ENCODE results near the gene HYAL2.

The HYAL2 gene

DNA sequence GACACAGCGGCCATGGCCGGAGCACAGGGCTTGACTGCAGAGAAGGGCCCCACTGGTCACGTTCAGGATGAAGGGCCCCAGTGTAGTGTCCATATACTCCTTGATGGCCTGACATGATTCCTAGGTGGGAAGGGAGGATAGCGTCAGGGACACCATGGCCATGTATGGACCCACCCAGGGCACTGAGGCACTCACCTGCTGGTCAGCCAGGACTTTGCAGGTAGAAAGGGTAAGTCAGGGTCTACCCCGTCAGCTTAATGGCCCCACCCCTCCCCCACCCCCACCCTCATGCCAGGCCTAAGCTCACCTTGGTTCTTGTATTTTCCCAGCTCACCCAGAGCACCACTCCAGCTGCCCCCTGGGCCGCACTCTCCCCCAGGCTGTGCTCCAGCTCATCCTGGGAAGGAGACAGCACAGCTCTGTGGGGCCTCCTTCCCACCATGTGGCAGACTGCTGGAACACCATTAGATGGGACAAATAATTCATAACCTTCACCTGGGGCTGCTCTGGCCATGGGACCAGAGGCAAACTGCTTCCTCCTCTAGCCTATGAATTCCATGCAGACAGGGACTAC lies 21.8 kb downstream of the HYAL2 start:
- H2AFZ ChIP-seq (ENCODE audit: low read depth, low read length): no peak overlapping the region
- H3K27ac ChIP-seq (ENCODE audit: low read length): no peak overlapping the region
- no peak for DNase-seq
- no peak for ATAC-seq (ENCODE audit: insufficient read depth, low read depth)
- TF ChIP-seq, protein P1, sequence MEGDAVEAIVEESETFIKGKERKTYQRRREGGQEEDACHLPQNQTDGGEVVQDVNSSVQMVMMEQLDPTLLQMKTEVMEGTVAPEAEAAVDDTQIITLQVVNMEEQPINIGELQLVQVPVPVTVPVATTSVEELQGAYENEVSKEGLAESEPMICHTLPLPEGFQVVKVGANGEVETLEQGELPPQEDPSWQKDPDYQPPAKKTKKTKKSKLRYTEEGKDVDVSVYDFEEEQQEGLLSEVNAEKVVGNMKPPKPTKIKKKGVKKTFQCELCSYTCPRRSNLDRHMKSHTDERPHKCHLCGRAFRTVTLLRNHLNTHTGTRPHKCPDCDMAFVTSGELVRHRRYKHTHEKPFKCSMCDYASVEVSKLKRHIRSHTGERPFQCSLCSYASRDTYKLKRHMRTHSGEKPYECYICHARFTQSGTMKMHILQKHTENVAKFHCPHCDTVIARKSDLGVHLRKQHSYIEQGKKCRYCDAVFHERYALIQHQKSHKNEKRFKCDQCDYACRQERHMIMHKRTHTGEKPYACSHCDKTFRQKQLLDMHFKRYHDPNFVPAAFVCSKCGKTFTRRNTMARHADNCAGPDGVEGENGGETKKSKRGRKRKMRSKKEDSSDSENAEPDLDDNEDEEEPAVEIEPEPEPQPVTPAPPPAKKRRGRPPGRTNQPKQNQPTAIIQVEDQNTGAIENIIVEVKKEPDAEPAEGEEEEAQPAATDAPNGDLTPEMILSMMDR (IDR thresholded peaks at IDR 0.05; ENCODE audit: borderline replicate concordance, extremely low read depth, low read length, poor library complexity, severe bottlenecking): no peak
- TF ChIP-seq EZH2 (IDR thresholded peaks at IDR 0.05; ENCODE audit: borderline replicate concordance, low read depth, low read length, severe bottlenecking): no peak
- H3K4me1 ChIP-seq (ENCODE audit: insufficient read depth, low read length): peaks cover 28% of the 10 kb centered on the region
- no peak overlapping the region for H3K4me3 ChIP-seq (ENCODE audit: low read depth in 1 of 2, low read length in 2 of 2)
- no peaks in the 10 kb centered on the region for H3K27me3 ChIP-seq (ENCODE audit: insufficient read depth, low read length, poor library complexity)
- no peaks in the 10 kb centered on the region for H3K9me3 ChIP-seq (ENCODE audit: insufficient read depth, low read length, severe bottlenecking)
- peaks cover 7% of the 10 kb centered on the region; the same call in 1 of the 2 replicates for H3K79me2 ChIP-seq (ENCODE audit: insufficient read depth, low read length)
- H3K36me3 ChIP-seq (ENCODE audit: insufficient read depth, low read length): peaks cover 6% of the 10 kb centered on the region; the same call in 1 of the 2 replicates
- H3K4me2 ChIP-seq (ENCODE audit: insufficient read depth, low read length): peak overlapping the region; percentile 100
- H4K20me1 ChIP-seq (ENCODE audit: insufficient read depth, low read length): peaks cover 3% of the 10 kb centered on the region; the same call in 1 of the 2 replicates
- H3K9ac ChIP-seq (ENCODE audit: low read depth, low read length): peak overlapping the region; percentile 92; the same call in 1 of the 2 replicates

DNA sequence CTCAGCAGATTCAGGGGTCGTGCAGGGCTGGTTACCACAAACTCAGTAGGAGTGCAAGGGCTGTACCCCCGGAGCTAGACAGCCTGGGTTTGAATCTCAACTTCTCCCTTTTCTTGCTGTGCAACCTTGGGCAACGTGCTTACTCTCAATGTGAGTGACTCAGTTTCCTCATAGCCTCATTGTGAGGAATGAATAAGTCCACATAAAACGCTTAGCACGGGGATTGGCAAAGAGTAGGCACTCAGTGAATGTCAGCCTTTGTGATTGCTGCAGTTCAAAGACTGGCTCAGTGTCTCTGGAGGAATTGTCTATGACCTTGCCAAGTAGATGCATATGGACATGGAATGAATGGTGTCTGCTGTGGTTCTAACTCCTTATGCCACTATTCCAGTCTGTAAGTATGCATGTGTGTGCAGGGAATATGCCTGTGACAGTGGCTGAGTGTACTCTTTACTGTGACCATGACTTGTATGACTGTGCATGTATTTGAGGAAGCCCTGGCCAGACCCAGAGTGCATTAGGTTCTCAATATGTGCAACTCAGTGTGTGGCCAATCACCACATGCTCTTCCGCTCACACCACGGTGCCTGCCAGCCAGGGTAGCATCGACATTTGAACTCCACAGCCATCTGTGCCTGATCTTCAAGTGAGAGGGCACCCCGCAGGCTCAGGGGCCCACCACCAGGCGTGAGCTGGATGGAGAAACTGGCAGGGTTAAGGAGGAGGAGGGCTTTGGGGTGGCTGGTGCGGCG lies 22.4 kb downstream of the HYAL2 start:
- TF ChIP-seq EZH2 (IDR thresholded peaks at IDR 0.05; ENCODE audit: borderline replicate concordance, low read depth, low read length, severe bottlenecking): no peak
- TF ChIP-seq, protein P1 (IDR thresholded peaks at IDR 0.05; ENCODE audit: borderline replicate concordance, extremely low read depth, low read length, poor library complexity, severe bottlenecking): no peak
- Histone ChIP-seq H3K27ac (ENCODE audit: low read length) (peak overlapping the region; percentile 83), H3K4me2 (ENCODE audit: insufficient read depth, low read length) (peak overlapping the region; percentile 100), H3K4me1 (ENCODE audit: insufficient read depth, low read length) (peaks cover 28% of the 10 kb centered on the region), H3K79me2 (ENCODE audit: insufficient read depth, low read length) (peaks cover 7% of the 10 kb centered on the region; the same call in 1 of the 2 replicates), H3K27me3 (ENCODE audit: insufficient read depth, low read length, poor library complexity) (no peaks in the 10 kb centered on the region), H3K9me3 (ENCODE audit: insufficient read depth, low read length, severe bottlenecking) (no peaks in the 10 kb centered on the region), H3K9ac (ENCODE audit: low read depth, low read length) (peak overlapping the region; percentile 92), H3K4me3 (ENCODE audit: low read depth in 1 of 2, low read length in 2 of 2) (peak overlapping the region; percentile 33 to 82; a peak in 3 of 4 replicates), H3K36me3 (ENCODE audit: insufficient read depth, low read length) (peaks cover 6% of the 10 kb centered on the region; the same call in 1 of the 2 replicates), H4K20me1 (ENCODE audit: insufficient read depth, low read length) (peaks cover 3% of the 10 kb centered on the region; the same call in 1 of the 2 replicates), H2AFZ (ENCODE audit: low read depth, low read length) (peak overlapping the region; percentile 91)
- no peak for ATAC-seq (ENCODE audit: insufficient read depth, low read depth)
- no peak for DNase-seq

DNA sequence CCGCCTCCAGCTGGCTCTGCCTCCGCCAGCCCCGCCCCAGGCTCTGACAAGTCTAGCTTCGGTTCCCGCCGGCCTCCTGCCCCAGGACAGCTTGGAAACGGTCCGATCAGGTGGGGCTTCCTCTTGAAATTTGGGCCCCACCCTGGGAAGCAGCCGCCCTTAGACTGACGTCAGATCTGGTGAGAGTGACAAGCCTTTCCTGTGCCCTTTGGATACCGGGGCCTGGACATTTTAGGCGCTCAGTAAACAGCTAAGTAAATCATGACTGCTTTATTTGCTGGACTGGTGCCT lies 23.0 kb downstream of the HYAL2 start:
- Histone ChIP-seq H3K4me1 (ENCODE audit: insufficient read depth, low read length) (peaks cover 28% of the 10 kb centered on the region), H3K9ac (ENCODE audit: low read depth, low read length) (peak overlapping the region; percentile 92), H4K20me1 (ENCODE audit: insufficient read depth, low read length) (peaks cover 3% of the 10 kb centered on the region; the same call in 1 of the 2 replicates), H2AFZ (ENCODE audit: low read depth, low read length) (peak overlapping the region; percentile 91), H3K36me3 (ENCODE audit: insufficient read depth, low read length) (peaks cover 6% of the 10 kb centered on the region; the same call in 1 of the 2 replicates), H3K9me3 (ENCODE audit: insufficient read depth, low read length, severe bottlenecking) (no peaks in the 10 kb centered on the region), H3K79me2 (ENCODE audit: insufficient read depth, low read length) (peaks cover 7% of the 10 kb centered on the region; the same call in 1 of the 2 replicates), H3K4me3 (ENCODE audit: low read depth in 1 of 2, low read length in 2 of 2) (peak overlapping the region; percentile 33 to 82; a peak in 3 of 4 replicates), H3K27me3 (ENCODE audit: insufficient read depth, low read length, poor library complexity) (no peaks in the 10 kb centered on the region), H3K4me2 (ENCODE audit: insufficient read depth, low read length) (peak overlapping the region; percentile 100), H3K27ac (ENCODE audit: low read length) (peak overlapping the region; percentile 83)
- TF ChIP-seq EZH2 (IDR thresholded peaks at IDR 0.05; ENCODE audit: borderline replicate concordance, low read depth, low read length, severe bottlenecking): no peak
- TF ChIP-seq, protein P1 (IDR thresholded peaks at IDR 0.05; ENCODE audit: borderline replicate concordance, extremely low read depth, low read length, poor library complexity, severe bottlenecking): no peak
- DNase-seq (no peak), ATAC-seq (ENCODE audit: insufficient read depth, low read depth) (no peak)
